ENCODE results near the gene ATXN1. TPM values are rescaled to one million over a fixed set of nuclear protein-coding genes. Genes with fewer than 3 reads are reported as not detected.

Gene ATXN1
- total RNA-seq, 1 donor from 2014 or later: 27.2 TPM

GRCh38 chr6:16535564-16535963 lies 225.7 kb downstream of the ATXN1 start:
- no peak for DNase-seq (ENCODE audit: low read depth)

GRCh38 chr6:16533721-16534136 lies 227.5 kb downstream of the ATXN1 start:
- no peak for DNase-seq (ENCODE audit: low read depth)

- DNase-seq (ENCODE audit: low read depth): no peak
Observed at GRCh38 chr6:16533210-16533609, 228.1 kb downstream of the ATXN1 start.

- no peak for DNase-seq (ENCODE audit: low read depth)
Observed at GRCh38 chr6:16527691-16528090, 233.6 kb downstream of the ATXN1 start.

GRCh38 chr6:16524380-16524707 lies 236.9 kb downstream of the ATXN1 start:
- DNase-seq (ENCODE audit: low read depth): peak; percentile 50

- peak; percentile 48 for DNase-seq (ENCODE audit: low read depth)
Observed at GRCh38 chr6:16523606-16524379, 237.5 kb downstream of the ATXN1 start.

GRCh38 chr6:16522937-16523336 lies 238.3 kb downstream of the ATXN1 start:
- DNase-seq (ENCODE audit: low read depth): no peak

GRCh38 chr6:16521528-16521927 lies 239.7 kb downstream of the ATXN1 start:
- DNase-seq (ENCODE audit: low read depth): no peak

GRCh38 chr6:16519265-16520242 lies 241.7 kb downstream of the ATXN1 start:
- no peak for DNase-seq (ENCODE audit: low read depth)

GRCh38 chr6:16518265-16518664 lies 243.0 kb downstream of the ATXN1 start:
- no peak for DNase-seq (ENCODE audit: low read depth)

- DNase-seq (ENCODE audit: low read depth): peak; percentile 38
Observed at GRCh38 chr6:16514249-16514648, 247.0 kb downstream of the ATXN1 start.

- DNase-seq (ENCODE audit: low read depth): no peak
Observed at GRCh38 chr6:16512544-16513290, 248.5 kb downstream of the ATXN1 start.

GRCh38 chr6:16511723-16512489 lies 249.4 kb downstream of the ATXN1 start:
- no peak for DNase-seq (ENCODE audit: low read depth)

GRCh38 chr6:16511040-16511660 lies 250.1 kb downstream of the ATXN1 start:
- peak; percentile 46 for DNase-seq (ENCODE audit: low read depth)

GRCh38 chr6:16510245-16510644 lies 251.0 kb downstream of the ATXN1 start:
- DNase-seq (ENCODE audit: low read depth): no peak

GRCh38 chr6:16508959-16509358 lies 252.3 kb downstream of the ATXN1 start:
- DNase-seq (ENCODE audit: low read depth): no peak

GRCh38 chr6:16505711-16506357 lies 255.4 kb downstream of the ATXN1 start:
- DNase-seq (ENCODE audit: low read depth): no peak

- no peak for DNase-seq (ENCODE audit: low read depth)
Observed at GRCh38 chr6:16504609-16505008, 256.7 kb downstream of the ATXN1 start.

- no peak for DNase-seq (ENCODE audit: low read depth)
Observed at GRCh38 chr6:16503970-16504415, 257.3 kb downstream of the ATXN1 start.

- no peak for DNase-seq (ENCODE audit: low read depth)
Observed at GRCh38 chr6:16503241-16503775, 258.0 kb downstream of the ATXN1 start.
